KOPT-K1 (cell line): ENCODE results near the gene SFXN1.
"Not testable (repeated sequence)": the region's sequence is repeated elsewhere in the genome, so short reads cannot be mapped to it uniquely, and the experiment has no call there.

ENCODE experiments used
- H3K27ac ChIP-seq: fragments of 200-600 bp; sonication (generic); 2 replicates; pipeline ENCODE4 v1.5.1; 2016; ENCODE audit warnings: antibody characterized with exemption, mild to moderate bottlenecking, low read depth, low read length; ENCODE audit not compliant: poor library complexity, severe bottlenecking
- H3K36me3 ChIP-seq: fragments of 200-600 bp; sonication (generic); 2 replicates; pipeline ENCODE4 v1.5.1; 2017; ENCODE audit warnings: antibody characterized with exemption, mild to moderate bottlenecking, low read length, moderate library complexity; ENCODE audit not compliant: insufficient read depth
- H3K9me3 ChIP-seq: fragments of 200-600 bp; sonication (generic); 2 replicates; pipeline ENCODE4 v1.5.1; 2017; ENCODE audit warnings: antibody characterized with exemption, low read length, mild to moderate bottlenecking; ENCODE audit not compliant: insufficient read depth, poor library complexity, severe bottlenecking

Gene SFXN1

DNA sequence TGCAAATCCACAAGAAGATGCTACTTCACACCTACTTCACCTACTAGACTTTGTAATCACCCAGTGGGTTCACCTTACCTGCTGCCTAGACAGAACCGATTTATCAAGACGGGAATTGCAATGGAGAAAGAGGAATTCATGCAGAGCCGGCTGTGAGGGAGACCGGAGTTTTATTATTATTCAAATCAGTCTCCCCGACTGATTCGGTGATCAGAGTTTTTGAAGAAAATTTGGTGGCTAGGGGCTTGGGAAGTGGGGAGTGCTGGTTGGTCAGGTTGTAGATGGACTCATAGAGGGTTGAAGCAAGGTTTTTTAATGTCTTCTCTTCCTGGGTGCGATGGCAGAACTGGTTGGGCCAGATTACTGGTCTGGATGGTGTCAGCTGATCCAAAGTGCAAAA is 23.4 kb downstream of the SFXN1 start:
- H3K9me3 ChIP-seq = no peaks in the 10 kb centered on the region
- H3K27ac ChIP-seq = no peak overlapping the region
- H3K36me3 ChIP-seq = peaks cover 97% of the 10 kb centered on the region

DNA sequence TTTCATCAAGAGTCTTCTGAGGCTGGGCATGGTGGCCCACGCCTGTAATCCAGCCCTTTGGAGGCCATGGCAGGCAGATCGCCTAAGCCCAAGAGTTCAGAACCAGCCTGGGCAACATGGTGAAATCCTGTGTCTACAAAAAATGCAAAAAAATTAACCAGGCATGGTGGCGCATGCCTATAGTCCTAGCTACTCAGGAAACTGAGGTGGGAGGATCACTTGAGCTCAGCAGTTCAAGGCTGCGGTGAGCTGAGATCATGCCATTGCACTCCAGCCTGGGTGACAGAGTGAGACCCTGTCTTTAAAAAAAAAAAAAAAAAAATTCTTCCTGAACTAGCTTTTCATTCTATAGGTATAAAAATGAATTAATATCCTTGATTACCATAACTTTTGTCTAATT is 29.3 kb downstream of the SFXN1 start:
- H3K36me3 ChIP-seq = peaks cover 96% of the 10 kb centered on the region
- H3K27ac ChIP-seq, H3K9me3 ChIP-seq: not testable (repeated sequence)

- peaks cover 96% of the 10 kb centered on the region for H3K36me3 ChIP-seq
- H3K27ac ChIP-seq = no peak overlapping the region
- H3K9me3 ChIP-seq = no peaks in the 10 kb centered on the region
Observed at GRCh38 chr5:175508896-175509295, 30.5 kb downstream of the SFXN1 start.

DNA sequence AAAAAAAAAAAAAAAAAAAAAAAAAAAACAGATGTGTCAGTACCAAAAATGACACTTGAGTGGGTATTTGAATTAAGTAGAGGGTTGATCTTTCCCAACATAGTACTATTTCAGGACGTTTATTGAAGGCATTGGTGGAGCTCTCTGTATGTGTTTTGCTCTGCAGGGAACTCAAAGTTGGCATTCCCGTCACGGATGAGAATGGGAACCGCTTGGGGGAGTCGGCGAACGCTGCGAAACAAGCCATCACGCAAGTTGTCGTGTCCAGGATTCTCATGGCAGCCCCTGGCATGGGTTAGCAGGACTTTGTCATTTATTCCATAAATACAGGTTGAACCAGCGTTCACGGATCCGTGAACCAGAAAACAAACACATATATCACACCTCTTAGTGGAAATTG is 34.9 kb downstream of the SFXN1 start:
- Histone ChIP-seq H3K36me3 (peaks cover 99% of the 10 kb centered on the region), H3K9me3 (peaks cover 16% of the 10 kb centered on the region), H3K27ac (no peak overlapping the region)

DNA sequence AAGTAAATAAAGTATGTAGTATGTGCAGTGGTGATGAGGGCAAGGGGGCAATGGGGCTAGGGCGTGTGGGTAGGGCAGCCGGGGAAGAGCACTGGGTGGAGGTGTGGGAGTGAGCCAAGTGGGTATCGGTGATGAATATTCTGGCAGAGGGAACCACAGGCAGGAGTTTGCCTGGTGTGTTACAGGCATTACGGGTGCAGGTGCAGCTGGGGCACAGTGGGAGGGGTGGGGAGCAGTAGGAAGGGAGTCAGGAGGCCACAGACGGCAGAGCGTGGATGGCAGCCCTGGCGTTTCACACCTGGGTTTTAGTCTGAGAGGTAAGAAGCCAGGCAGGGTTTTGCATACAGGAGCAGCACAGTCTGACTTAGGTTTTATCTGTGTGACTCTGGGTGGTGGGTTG is 35.4 kb downstream of the SFXN1 start:
- Histone ChIP-seq H3K36me3 (peaks cover 99% of the 10 kb centered on the region), H3K27ac (no peak overlapping the region), H3K9me3 (peaks cover 20% of the 10 kb centered on the region)

DNA sequence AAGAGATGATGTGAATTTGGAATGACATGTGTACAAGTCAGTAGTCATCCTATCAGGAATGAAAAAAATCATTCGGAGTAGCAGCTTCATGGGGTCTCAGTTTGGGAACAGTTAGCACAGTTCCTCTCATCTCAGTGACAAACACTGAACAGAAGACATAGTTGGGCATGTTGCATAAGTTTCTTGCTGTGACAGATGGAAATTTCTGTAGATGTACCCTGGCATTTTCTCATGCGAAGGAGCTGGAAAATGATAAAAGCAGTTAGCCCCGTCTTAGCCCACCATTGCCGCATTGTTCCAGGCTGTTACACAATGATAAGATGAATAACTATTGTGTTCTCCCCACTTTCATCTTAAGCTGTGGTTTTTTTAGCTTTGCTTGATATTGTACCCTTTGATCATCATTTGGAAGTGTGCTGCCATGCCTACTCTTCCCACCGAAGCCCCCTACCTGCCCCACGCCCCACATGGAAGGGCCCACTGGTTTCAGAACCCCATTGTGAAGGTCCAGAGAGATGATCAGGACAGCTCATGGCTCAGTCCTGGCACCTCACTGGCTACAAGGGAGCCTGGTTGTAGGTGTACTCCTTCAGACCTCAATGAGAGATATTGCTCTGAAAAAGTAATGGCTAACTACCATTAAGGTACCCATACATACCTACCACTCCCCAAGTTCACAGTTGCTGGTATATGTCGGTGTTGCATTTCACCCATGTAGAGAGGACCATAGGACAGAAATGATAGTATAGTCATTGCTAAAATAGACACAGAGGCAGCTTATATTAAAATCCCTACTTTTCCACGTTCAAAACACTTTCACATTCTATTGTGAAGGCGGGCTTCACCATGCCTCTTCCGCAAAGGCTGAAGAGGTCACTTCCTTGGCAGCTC is 38.8 kb downstream of the SFXN1 start:
- Histone ChIP-seq H3K9me3 (peaks cover 25% of the 10 kb centered on the region), H3K27ac (no peak overlapping the region), H3K36me3 (peaks cover 100% of the 10 kb centered on the region)

DNA sequence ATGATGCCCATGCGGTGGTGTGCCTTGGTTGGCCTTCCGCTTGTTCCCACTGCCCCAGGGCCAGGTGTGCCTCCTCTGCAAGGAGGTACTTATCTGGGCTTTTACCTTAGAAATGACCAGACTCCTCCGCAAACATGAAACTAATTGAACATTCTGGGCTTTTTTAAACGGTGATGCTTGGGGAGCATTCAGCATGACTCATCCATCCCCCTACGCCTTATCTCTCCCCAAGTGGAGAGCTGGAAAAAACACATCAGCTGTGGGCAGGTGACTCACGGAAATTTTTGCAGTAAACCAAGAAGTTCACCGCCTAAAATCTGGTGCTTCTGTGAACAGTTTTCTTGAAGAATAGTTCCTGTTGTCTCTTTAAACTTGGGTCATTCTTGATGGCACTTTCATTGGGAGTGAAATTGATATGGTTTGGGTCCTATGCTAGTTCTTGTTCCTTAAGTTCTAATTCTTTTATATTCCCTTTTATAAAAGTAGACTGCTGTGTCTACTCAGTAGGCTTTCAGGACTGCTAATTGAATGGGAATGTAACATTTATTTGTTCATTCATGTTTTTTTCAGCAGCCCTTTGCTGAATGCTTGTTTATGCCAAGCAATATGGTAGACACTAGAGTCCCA is 39.6 kb downstream of the SFXN1 start:
- Histone ChIP-seq H3K36me3 (peaks cover 100% of the 10 kb centered on the region), H3K27ac (no peak overlapping the region), H3K9me3 (peaks cover 25% of the 10 kb centered on the region)

DNA sequence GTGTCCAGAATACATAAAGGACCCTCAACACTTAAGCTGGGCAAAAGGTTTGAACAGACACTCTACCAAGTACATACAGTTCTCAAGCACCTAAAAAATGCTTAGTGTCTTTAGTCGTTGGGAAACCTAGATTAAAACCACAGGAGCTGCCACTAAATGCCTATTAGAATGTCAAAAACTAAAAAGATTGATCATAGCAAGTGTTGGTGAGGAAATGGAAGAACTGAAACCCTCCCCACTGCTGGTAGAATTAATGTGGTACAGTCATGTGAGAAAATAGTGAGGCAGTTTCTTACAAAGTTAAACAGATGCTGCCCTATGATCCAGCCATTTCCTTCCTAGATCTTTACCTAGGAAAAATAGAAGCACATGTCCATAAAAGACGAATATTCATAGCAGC is 40.6 kb downstream of the SFXN1 start:
- Histone ChIP-seq H3K9me3 (peaks cover 25% of the 10 kb centered on the region), H3K27ac (no peak overlapping the region), H3K36me3 (peaks cover 97% of the 10 kb centered on the region)

DNA sequence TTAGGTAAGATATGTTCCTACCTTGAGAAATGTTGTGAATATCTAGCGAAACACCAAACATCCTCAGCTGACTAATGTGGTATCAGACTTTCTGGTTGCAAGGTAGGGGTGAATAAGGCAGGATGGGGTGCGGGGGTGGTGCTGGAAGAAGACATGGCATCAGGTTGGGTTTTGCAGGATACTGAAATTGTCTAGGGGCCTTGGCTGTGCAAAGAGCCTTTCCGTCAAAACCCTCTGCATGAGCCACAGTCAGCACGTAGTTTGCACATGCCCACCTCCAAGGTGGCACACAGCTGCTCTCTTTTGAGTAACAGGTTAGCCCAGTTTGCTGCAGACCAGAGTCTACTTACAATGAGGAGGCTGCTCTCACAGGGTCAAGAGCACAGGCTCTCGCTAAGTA is 42.0 kb downstream of the SFXN1 start:
- Histone ChIP-seq H3K27ac (no peak overlapping the region), H3K9me3 (peaks cover 25% of the 10 kb centered on the region), H3K36me3 (peaks cover 97% of the 10 kb centered on the region)

DNA sequence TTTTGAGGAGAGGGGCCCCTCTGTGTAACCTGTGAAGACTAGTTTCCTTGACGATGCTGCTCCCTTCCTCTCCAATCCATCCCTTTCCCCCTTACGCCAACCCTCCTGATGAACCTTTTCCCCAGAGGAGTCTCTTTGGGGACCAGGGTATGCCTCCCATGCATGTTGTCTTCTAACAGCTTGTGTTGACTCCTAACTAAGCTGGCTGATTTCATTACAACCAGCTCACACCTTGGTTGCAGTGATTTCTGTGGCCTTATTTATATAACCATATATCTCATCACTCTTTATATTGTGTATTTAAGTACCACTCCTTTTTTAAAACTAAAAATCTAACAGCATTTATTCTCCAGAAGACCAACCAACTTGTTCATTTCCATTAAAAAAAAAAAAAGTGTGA is 42.5 kb downstream of the SFXN1 start:
- Histone ChIP-seq H3K27ac (no peak overlapping the region), H3K9me3 (peaks cover 25% of the 10 kb centered on the region), H3K36me3 (peaks cover 97% of the 10 kb centered on the region)

DNA sequence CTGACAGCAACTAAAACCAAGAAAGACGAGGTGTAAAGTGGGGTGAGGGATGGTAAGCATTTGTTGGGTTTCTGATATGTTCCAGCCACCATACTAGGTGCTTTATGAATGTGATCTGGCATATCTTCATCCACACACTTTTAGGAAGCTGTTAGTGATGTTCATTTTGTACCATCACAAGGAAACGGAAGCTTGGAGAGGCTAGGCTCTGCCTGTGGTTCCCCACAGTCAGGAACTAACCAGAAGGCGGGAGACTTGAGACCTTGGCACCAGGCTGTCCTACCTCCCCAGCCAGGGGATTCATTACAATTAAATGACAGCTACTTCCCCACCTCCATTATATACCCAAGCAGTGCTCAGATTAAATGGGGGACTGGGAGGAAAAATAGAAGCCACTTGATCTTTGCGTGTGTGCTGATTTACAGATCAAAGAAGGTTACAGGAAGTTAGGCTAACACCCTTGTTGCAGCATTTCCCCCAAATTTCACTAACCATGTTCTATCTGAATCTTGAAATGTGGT is 43.0 kb downstream of the SFXN1 start:
- Histone ChIP-seq H3K9me3 (peaks cover 25% of the 10 kb centered on the region), H3K36me3 (peaks cover 97% of the 10 kb centered on the region), H3K27ac (no peak overlapping the region)

DNA sequence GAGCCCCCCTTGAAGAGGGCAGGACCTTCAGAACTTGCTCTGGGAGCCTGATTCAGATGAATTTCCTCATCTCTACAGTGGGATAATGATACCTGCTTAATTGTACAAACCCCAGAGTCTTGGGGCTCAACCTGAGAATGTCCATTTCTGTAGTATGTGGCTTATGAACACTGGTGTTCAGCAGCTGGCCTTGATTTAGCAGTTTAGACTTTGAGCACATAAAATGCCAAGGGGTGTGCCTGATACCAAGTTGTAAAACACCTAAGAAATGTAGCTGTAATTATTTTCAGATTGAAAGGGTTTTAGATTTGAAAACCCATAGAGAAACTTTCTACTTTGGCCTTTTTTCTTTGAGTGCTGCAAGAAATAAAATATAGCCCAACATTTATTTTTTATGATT is 44.9 kb downstream of the SFXN1 start:
- H3K27ac ChIP-seq = no peak overlapping the region
- H3K36me3 ChIP-seq = peaks cover 97% of the 10 kb centered on the region
- peaks cover 9% of the 10 kb centered on the region for H3K9me3 ChIP-seq

- no peak overlapping the region for H3K27ac ChIP-seq
- H3K36me3 ChIP-seq = peaks cover 97% of the 10 kb centered on the region
- no peaks in the 10 kb centered on the region for H3K9me3 ChIP-seq
Observed at GRCh38 chr5:175524211-175524610, 45.9 kb downstream of the SFXN1 start.

GRCh38 chr5:175526691-175527090 is 48.3 kb downstream of the SFXN1 start:
- Histone ChIP-seq H3K27ac (no peak overlapping the region), H3K36me3 (peaks cover 95% of the 10 kb centered on the region), H3K9me3 (no peaks in the 10 kb centered on the region)

DNA sequence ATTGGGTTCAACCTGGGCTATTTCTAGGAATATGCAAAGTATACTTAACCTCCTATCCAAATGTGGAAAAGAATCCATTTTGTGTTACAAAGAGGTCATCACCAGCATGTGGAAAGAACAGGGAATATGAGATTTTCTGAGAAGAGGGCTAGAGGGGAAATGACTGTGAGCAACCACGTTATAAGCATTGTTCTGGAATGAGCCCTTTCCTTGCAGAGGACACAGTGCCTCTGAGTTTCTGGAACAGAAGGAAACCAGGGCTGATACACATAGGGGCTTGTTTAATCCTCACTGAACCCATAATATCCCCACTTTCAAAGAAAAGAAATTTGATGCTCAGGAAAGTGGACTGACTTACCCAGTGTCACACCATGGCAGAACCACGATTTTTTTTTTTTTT is 53.0 kb downstream of the SFXN1 start:
- peaks cover 61% of the 10 kb centered on the region for H3K36me3 ChIP-seq
- H3K9me3 ChIP-seq = no peaks in the 10 kb centered on the region
- no peak overlapping the region for H3K27ac ChIP-seq
